Measurements from ENCODE around the gene MED8. TPM values are rescaled to one million over a fixed set of nuclear protein-coding genes. Genes with fewer than 3 reads are reported as not detected.

MED8 gene
- total and polyA plus RNA-seq, 2 experiments from 2014 or later = 16.6 to 25.7 TPM

GRCh38 chr1:43367026-43367903 lies 22.3 kb downstream of the MED8 start (continued):
- TF ChIP-seq EZH2phosphoT487 (IDR thresholded peaks at IDR 0.05; ENCODE audit: unreplicated experiment) (no peak), NANOG (IDR thresholded peaks at IDR 0.05; ENCODE audit: borderline replicate concordance) (no peak), JUNB (IDR thresholded peaks at IDR 0.05; ENCODE audit: unreplicated experiment) (no peak), ZNF114 (CRISPR knock-in tag; IDR thresholded peaks at IDR 0.05) (no peak), STAT1 (IDR thresholded peaks at IDR 0.05; ENCODE audit: unreplicated experiment) (no peak)

GRCh38 chr1:43366601-43367025 lies 23.0 kb downstream of the MED8 start:
- Histone ChIP-seq H3K4me1 (ENCODE audit: insufficient read depth) (peaks cover 19% of the 10 kb centered on the region), H3K9me2 (ENCODE audit: insufficient read depth) (no peaks in the 10 kb centered on the region), H3K27me3 (ENCODE audit: insufficient read depth) (no peaks in the 10 kb centered on the region), H4K20me1 (replicated peaks; ENCODE audit: insufficient read depth) (peaks cover 17% of the 10 kb centered on the region), H3F3A (replicated peaks; ENCODE audit: low read depth) (peaks cover 30% of the 10 kb centered on the region), H3K36me3 (ENCODE audit: insufficient read depth) (peaks cover 13% of the 10 kb centered on the region), H3K4me2 (peak overlapping the region; percentile 94), H3K79me2 (replicated peaks; ENCODE audit: insufficient read depth) (peaks cover 13% of the 10 kb centered on the region), H3K27ac (ENCODE audit: low read depth) (no peak overlapping the region), H3K4me3 (peak overlapping the region; percentile 90), H2AFZ (no peak overlapping the region)
- Mint-ChIP-seq H3K27me3 (ENCODE audit: insufficient read depth, low read depth, poor library complexity) (peaks cover 6% of the 10 kb centered on the region), H3K4me3 (peak overlapping the region; percentile 82), H3K9me3 (no peaks in the 10 kb centered on the region; the same call in 2 of the 3 replicates), H3K4me1 (peaks cover 24% of the 10 kb centered on the region), H3K36me3 (ENCODE audit: low read depth) (peaks cover 32% of the 10 kb centered on the region), H3K27ac (no peak overlapping the region)
- ATAC-seq (peak; percentile 15), DNase-seq (ENCODE audit: low spot score) (peak; percentile 47)
- TF ChIP-seq CTCF (conservative IDR thresholded peaks at IDR 0.05; ENCODE audit: low read depth in 2 of 2) = no peak
- TF ChIP-seq EZH2 (IDR thresholded peaks at IDR 0.05; ENCODE audit: low read depth, unreplicated experiment) = no peak
- TF ChIP-seq NANOG (IDR thresholded peaks at IDR 0.05; ENCODE audit: borderline replicate concordance) = no peak
- TF ChIP-seq EZH2phosphoT487 (IDR thresholded peaks at IDR 0.05; ENCODE audit: unreplicated experiment) = no peak
- TF ChIP-seq ZNF114 (CRISPR knock-in tag; IDR thresholded peaks at IDR 0.05) = no peak
- no peak for TF ChIP-seq JUNB (IDR thresholded peaks at IDR 0.05; ENCODE audit: unreplicated experiment)
- TF ChIP-seq ZNF331 (CRISPR knock-in tag; IDR thresholded peaks at IDR 0.05; ENCODE audit: low read depth) = no peak
- no peak for TF ChIP-seq POLR2AphosphoS5 (IDR thresholded peaks at IDR 0.05; ENCODE audit: low read depth)
- TF ChIP-seq ETS1 (IDR thresholded peaks at IDR 0.05) = no peak
- TF ChIP-seq ZNF462 (CRISPR knock-in tag; IDR thresholded peaks at IDR 0.05) = no peak

All from GM23338 (cell line).